Breast epithelium (tissue), 4 donors: Measurements from ENCODE around the gene DTNB. TPM values are rescaled to one million over a fixed set of nuclear protein-coding genes. Genes with fewer than 3 reads are reported as not detected.

Source experiments
- DNase-seq, 2 donors: peaks; one replicate each; pipeline ENCODE4 v3.0.0-alpha.2; 2019; ENCODE audit warnings: low spot score in 2 of 2
- H3K27ac ChIP-seq, 2 donors: fragments of 200-600 bp; sonication (generic) in 1 of 2; one replicate each; pipeline ENCODE4 v1.5.1; 2016 to 2019; ENCODE audit warnings: mild to moderate bottlenecking in 1 of 2
- H3K27me3 ChIP-seq, 2 donors: fragments of 200-600 bp; sonication (generic) in 1 of 2; one replicate each; pipeline versions ENCODE4 v1.5.1 to v1.6.0; 2017 to 2019; ENCODE audit warnings: control low read depth in 1 of 2, mild to moderate bottlenecking in 1 of 2
- H3K36me3 ChIP-seq: fragments of 200-600 bp; one replicate; pipeline ENCODE4 v1.5.1; 2019
- H3K4me1 ChIP-seq, 2 donors: fragments of 200-600 bp; sonication (generic); one replicate each; pipeline ENCODE4 v1.5.1; 2016 to 2019; ENCODE audit warnings: control low read depth in 1 of 2
- H3K4me3 ChIP-seq, 3 donors: fragments of 200-600 bp; sonication (generic); 1 replicate in 2 of 3; 2 replicates in 1 of 3; pipeline ENCODE4 v1.5.1; 2016 to 2019; ENCODE audit warnings: mild to moderate bottlenecking in 3 of 3, moderate library complexity in 2 of 3
- H3K9me3 ChIP-seq, 2 donors: fragments of 200-600 bp; sonication (generic) in 1 of 2; one replicate each; pipeline ENCODE4 v1.5.1; 2016 to 2019; ENCODE audit warnings: control low read depth in 1 of 2
- POLR2A ChIP-seq: fragments of 450-650 bp; IDR thresholded peaks from one replicate; pipeline ENCODE4 v1.6.1; 2016; ENCODE audit warnings: antibody characterized with exemption, mild to moderate bottlenecking, moderate library complexity
- POLR2AphosphoS5 ChIP-seq, 3 donors: sonication (generic); formaldehyde crosslinking; IDR thresholded peaks; one replicate each; pipeline ENCODE4 v1.6.1; 2017; ENCODE audit warnings: antibody characterized with exemption in 3 of 3
- intact Hi-C: fragments of 100-400 bp; cut with DNase I; formaldehyde crosslinking; loops from one replicate; pipeline ENCODE4 v1.15.1; 2023; ENCODE audit warnings: low total_unique reads
- total RNA-seq, 3 donors: library from RNA; depleted of rRNA; stranded (reverse); fragments of >200 nt; gene quantifications; one replicate each; pipeline ENCODE4 v1.1.0, GENCODE V29; 2016
- TF ChIP-seq, protein P1 (sequence below), 3 donors: fragments of 450-650 bp; IDR thresholded peaks; one replicate each; pipeline ENCODE4 v1.5.1; 2016 to 2017; ENCODE audit warnings: antibody characterized with exemption in 3 of 3, mild to moderate bottlenecking in 3 of 3, moderate library complexity in 3 of 3

Gene DTNB
- total RNA-seq, 3 donors from 2014 or later, result 7.8 to 63.4 (median 44.9) TPM

DNA sequence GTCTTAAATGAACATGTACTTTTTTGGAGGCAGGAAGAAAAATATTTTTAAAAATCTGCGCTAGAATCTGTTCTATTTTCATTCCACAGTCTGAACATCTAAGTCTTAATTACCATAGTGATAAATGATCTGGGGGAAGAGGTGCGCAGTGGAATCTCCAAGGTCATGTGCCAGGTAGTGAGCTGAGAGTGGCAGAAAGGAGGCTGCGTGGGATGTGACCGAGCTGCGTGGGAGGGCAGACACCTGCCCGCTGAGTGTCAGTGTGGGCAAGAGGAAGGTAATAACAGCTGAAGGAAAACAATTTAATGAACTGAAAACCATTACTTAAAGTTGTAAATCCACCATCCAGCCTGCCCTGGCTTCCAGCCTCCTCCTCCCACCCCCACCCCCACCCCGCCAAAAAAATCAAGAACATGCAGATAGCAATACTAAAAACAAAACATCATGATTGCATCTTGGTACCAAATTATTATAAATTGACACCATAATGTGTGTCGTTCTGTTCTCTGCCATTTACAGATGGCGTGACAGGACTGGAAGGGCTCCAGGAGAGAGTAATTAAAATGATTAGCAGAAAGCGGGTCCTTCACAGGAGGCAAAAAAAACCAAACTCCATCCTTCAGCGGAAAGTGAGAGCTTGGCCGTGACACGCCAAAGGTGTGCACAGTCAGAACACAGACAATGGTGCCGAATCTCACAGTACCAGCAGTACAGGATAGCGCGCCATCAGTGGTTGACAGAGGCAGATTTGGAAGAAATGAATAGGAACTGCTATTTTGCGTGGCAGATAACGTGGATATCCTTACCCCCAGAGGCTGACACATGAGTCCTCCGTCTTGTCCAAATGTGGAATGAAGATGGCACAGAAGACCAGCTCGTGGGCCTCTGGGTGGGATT is 11.4 kb upstream of the DTNB start:
- DNase-seq, result no peak
- no peaks in the 10 kb centered on the region for H3K27me3 ChIP-seq
- H3K27ac ChIP-seq, result no peak overlapping the region
- no peaks in the 10 kb centered on the region for H3K4me1 ChIP-seq
- no peak overlapping the region for H3K4me3 ChIP-seq
- TF ChIP-seq, protein P1, sequence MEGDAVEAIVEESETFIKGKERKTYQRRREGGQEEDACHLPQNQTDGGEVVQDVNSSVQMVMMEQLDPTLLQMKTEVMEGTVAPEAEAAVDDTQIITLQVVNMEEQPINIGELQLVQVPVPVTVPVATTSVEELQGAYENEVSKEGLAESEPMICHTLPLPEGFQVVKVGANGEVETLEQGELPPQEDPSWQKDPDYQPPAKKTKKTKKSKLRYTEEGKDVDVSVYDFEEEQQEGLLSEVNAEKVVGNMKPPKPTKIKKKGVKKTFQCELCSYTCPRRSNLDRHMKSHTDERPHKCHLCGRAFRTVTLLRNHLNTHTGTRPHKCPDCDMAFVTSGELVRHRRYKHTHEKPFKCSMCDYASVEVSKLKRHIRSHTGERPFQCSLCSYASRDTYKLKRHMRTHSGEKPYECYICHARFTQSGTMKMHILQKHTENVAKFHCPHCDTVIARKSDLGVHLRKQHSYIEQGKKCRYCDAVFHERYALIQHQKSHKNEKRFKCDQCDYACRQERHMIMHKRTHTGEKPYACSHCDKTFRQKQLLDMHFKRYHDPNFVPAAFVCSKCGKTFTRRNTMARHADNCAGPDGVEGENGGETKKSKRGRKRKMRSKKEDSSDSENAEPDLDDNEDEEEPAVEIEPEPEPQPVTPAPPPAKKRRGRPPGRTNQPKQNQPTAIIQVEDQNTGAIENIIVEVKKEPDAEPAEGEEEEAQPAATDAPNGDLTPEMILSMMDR (IDR thresholded peaks at IDR 0.05), result no peak
- TF ChIP-seq POLR2A (no peak), POLR2AphosphoS5 (IDR thresholded peaks at IDR 0.05) (no peak)
- H3K9me3 ChIP-seq, result no peaks in the 10 kb centered on the region
- H3K36me3 ChIP-seq, result no peaks in the 10 kb centered on the region
- intact Hi-C loops, result no loop called here

DNA sequence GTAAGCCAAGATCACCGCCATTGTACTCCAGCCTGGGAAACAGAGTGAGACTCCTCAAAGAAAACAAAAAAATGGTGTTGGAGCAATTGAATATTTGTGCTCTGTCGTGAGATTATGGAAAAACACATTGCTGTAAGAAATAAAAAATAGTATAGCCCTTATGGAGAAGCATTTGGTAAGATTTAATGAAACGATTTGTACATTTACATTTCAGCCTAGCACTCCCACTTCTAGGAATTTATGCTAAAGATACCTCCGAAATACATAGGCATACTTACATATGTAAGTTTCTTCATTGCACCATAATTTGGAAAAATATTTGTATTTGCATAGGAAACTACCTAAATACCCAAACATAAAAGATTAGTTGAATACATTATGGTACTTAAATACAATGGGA is 8.7 kb upstream of the DTNB start:
- Histone ChIP-seq H3K27me3 (no peaks in the 10 kb centered on the region), H3K36me3 (no peaks in the 10 kb centered on the region), H3K27ac (no peak overlapping the region), H3K9me3 (no peaks in the 10 kb centered on the region), H3K4me1 (no peaks in the 10 kb centered on the region), H3K4me3 (no peak overlapping the region)
- no peak for DNase-seq
- TF ChIP-seq, protein P1 (IDR thresholded peaks at IDR 0.05), result no peak
- TF ChIP-seq POLR2A, result no peak
- TF ChIP-seq POLR2AphosphoS5 (IDR thresholded peaks at IDR 0.05), result no peak
- intact Hi-C loops, result no loop called here

DNA sequence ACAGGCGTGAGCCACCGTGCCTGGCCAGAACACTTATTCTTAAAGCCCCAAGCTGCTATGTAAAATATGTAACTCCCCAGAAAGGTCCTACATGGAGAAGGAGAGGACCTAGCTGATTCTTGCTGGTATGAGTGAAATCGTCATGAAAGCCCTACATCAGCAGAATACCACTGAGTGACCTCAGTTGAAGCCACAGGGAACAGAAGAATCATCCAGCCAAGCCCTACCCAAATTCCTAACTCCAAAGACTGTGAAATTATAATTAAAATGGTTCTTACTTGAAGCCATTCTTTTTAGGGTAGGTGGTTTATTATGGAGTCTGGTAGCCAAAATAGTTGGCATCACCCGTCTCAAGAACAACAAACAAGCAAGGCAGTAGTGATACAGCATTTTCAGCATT is 4.5 kb upstream of the DTNB start:
- H3K4me3 ChIP-seq, result no peak overlapping the region
- H3K36me3 ChIP-seq, result no peaks in the 10 kb centered on the region
- intact Hi-C loops, result no loop called here
- H3K27me3 ChIP-seq, result no peaks in the 10 kb centered on the region
- H3K4me1 ChIP-seq, result no peaks in the 10 kb centered on the region
- DNase-seq, result no peak
- TF ChIP-seq POLR2AphosphoS5 (IDR thresholded peaks at IDR 0.05), result no peak
- no peak overlapping the region for H3K27ac ChIP-seq
- H3K9me3 ChIP-seq, result no peaks in the 10 kb centered on the region

DNA sequence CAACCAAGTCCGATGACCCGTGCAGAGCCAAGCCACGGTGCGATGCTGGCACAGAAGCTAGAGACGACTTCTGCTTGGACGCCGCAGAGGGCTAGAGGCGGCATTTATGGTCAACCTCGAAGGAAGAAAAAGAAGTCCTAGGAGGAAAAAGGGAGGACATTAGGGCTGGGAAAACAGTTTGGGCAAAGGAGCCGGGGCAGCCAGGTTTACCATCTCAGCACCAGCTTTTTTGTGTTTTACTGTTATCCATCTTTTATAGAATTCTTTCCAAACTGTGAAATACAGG is 643 bp upstream of the DTNB start:
- TF ChIP-seq POLR2A (no peak), POLR2AphosphoS5 (IDR thresholded peaks at IDR 0.05) (no peak)
- TF ChIP-seq, protein P1 (IDR thresholded peaks at IDR 0.05), result no peak
- H3K27me3 ChIP-seq, result no peaks in the 10 kb centered on the region
- intact Hi-C loops, result no loop called here
- H3K36me3 ChIP-seq, result no peaks in the 10 kb centered on the region
- peak overlapping the region; percentile 79 to 93 (median 87) for H3K4me3 ChIP-seq
- H3K4me1 ChIP-seq, result no peaks in the 10 kb centered on the region
- no peak for DNase-seq
- H3K9me3 ChIP-seq, result no peaks in the 10 kb centered on the region
- peak overlapping the region; percentile 90 to 94 for H3K27ac ChIP-seq

DNA sequence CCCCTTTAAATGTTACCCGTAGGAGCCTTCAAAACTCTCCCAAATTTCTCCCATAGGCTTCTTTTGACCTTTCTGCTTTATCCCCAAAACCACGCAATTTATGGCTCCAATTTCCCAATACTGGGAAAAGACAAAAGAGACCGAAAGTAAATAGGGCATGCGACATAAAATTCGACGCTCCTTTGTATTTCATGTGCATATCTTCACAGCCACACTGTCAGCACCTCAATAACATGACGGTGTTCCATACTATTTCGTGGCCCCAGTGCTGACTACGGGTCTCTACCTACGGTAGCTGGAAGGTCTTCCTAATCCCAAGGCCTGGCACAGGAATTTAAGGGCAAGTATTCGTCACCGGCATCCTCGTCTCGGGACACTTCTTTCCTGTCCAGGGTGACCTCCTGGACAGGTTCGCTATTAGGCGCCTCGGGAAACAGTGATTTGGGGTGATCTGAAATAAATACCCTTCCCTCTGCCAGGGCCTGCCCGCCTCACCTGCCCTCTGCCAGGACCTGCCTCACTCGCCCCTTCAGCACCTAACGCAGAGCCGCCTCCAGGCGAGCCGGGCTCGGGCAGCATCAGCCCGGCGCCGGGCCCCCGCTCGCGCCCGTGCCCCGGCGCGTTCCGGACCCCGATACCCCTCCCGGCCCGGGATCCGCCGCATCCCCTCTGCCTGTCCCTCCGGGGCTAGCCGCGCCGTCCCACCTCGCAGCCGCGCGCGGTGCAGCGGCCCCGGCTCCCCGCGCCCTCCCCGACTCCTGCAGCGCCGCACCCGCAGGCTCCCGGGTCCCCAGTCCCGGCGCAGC is 680 bp downstream of the DTNB start:
- H3K9me3 ChIP-seq, result no peaks in the 10 kb centered on the region
- no peaks in the 10 kb centered on the region for H3K4me1 ChIP-seq
- intact Hi-C loops, result no loop called here
- H3K36me3 ChIP-seq, result no peaks in the 10 kb centered on the region
- TF ChIP-seq POLR2AphosphoS5 (IDR thresholded peaks at IDR 0.05) (no peak), POLR2A (no peak)
- TF ChIP-seq, protein P1 (IDR thresholded peaks at IDR 0.05), result peak in 1 of 3 donors; percentile 14
- H3K27me3 ChIP-seq, result no peaks in the 10 kb centered on the region
- DNase-seq, result peak; percentile 59 to 68
- H3K27ac ChIP-seq, result peak overlapping the region; percentile 90 to 94
- H3K4me3 ChIP-seq, result peak overlapping the region; percentile 79 to 93 (median 87)
